WERI-Rb-1 (cell line): Measurements from ENCODE around the gene RSPH9.

ENCODE experiments used
- DNase-seq: peaks from one replicate; pipeline ENCODE4 v3.0.0-alpha.2; 2020
- H3K27ac ChIP-seq: fragments of 250-450 bp; sonication (Bioruptor Pico); 2 replicates; pipeline ENCODE4 v1.5.1; 2020; ENCODE audit warnings: mild to moderate bottlenecking, moderate library complexity
- H3K27me3 ChIP-seq: fragments of 250-450 bp; sonication (Bioruptor Pico); 2 replicates; pipeline ENCODE4 v1.5.1; 2021; ENCODE audit warnings: mild to moderate bottlenecking, low read depth, moderate library complexity; ENCODE audit not compliant: insufficient read depth, severe bottlenecking
- H3K36me3 ChIP-seq: fragments of 250-450 bp; sonication (Bioruptor Pico); 2 replicates; pipeline ENCODE4 v1.5.1; 2020; ENCODE audit warnings: mild to moderate bottlenecking, moderate library complexity
- H3K4me3 ChIP-seq: 2 replicates; pipeline ENCODE4 v1.5.1; 2011; ENCODE audit warnings: low read depth, mild to moderate bottlenecking, control low read depth, low read length
- H3K9me3 ChIP-seq: fragments of 250-450 bp; sonication (Bioruptor Pico); 2 replicates; pipeline ENCODE4 v1.5.1; 2021; ENCODE audit warnings: mild to moderate bottlenecking, moderate library complexity; ENCODE audit not compliant: severe bottlenecking
- TF ChIP-seq, protein P1 (sequence below): IDR thresholded peaks from 2 replicates; pipeline ENCODE4 v1.5.1; 2011; ENCODE audit warnings: low read depth, mild to moderate bottlenecking, control low read depth, inconsistent platforms, low read length

RSPH9 gene

GRCh38 chr6:43668151-43669028 lies 23.6 kb downstream of the RSPH9 start:
- peak; percentile 87 for DNase-seq
- Histone ChIP-seq H3K27me3 (no peaks in the 10 kb centered on the region), H3K9me3 (no peaks in the 10 kb centered on the region), H3K4me3 (peak overlapping the region; percentile 41), H3K36me3 (peaks cover 36% of the 10 kb centered on the region), H3K27ac (peak overlapping the region; percentile 4)
- TF ChIP-seq, protein P1, sequence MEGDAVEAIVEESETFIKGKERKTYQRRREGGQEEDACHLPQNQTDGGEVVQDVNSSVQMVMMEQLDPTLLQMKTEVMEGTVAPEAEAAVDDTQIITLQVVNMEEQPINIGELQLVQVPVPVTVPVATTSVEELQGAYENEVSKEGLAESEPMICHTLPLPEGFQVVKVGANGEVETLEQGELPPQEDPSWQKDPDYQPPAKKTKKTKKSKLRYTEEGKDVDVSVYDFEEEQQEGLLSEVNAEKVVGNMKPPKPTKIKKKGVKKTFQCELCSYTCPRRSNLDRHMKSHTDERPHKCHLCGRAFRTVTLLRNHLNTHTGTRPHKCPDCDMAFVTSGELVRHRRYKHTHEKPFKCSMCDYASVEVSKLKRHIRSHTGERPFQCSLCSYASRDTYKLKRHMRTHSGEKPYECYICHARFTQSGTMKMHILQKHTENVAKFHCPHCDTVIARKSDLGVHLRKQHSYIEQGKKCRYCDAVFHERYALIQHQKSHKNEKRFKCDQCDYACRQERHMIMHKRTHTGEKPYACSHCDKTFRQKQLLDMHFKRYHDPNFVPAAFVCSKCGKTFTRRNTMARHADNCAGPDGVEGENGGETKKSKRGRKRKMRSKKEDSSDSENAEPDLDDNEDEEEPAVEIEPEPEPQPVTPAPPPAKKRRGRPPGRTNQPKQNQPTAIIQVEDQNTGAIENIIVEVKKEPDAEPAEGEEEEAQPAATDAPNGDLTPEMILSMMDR: peak; percentile 95

GRCh38 chr6:43669050-43669921 lies 24.4 kb downstream of the RSPH9 start:
- Histone ChIP-seq H3K36me3 (peaks cover 45% of the 10 kb centered on the region), H3K4me3 (no peak overlapping the region), H3K27ac (peak overlapping the region; percentile 4; the same call in 1 of the 2 replicates), H3K9me3 (no peaks in the 10 kb centered on the region), H3K27me3 (no peaks in the 10 kb centered on the region)
- TF ChIP-seq, protein P1: no peak
- no peak for DNase-seq

DNA sequence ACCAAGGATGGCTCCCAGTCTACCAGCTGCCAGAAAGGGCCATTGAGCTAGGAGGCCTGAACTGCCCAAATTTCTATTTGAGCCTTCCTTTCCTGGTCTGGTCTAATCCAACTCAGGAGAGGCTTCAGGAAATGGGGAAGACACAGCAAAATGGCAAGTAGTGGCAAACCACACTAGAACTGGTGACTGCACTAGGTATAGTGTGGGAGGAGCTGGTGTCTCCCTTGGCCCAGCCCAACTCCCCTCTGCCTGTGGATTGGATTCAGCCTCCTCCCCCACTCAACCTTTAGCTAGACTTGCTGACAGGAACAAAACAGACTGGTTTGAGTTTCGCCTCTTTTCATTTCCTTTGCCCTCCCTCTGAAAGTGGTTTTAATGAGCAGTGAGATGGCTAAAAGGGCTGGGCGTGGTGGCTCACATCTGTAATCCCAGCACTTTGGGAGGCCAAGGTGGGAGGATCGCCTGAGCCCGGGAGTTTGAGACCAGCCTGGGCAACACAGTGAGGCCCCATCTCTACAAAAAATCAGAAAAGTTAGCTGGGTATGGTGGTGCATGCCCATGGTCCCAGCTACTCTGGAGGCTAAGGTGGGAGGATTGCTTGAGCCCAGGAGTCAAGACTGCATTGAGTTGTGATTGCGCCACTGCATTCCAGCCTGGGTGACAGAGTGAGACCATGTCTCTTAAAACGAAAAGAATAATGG lies 25.2 kb downstream of the RSPH9 start:
- no peaks in the 10 kb centered on the region for H3K9me3 ChIP-seq
- TF ChIP-seq, protein P1: no peak
- no peak for DNase-seq
- no peaks in the 10 kb centered on the region for H3K27me3 ChIP-seq
- no peak overlapping the region for H3K4me3 ChIP-seq
- H3K36me3 ChIP-seq: peaks cover 53% of the 10 kb centered on the region
- H3K27ac ChIP-seq: no peak overlapping the region

DNA sequence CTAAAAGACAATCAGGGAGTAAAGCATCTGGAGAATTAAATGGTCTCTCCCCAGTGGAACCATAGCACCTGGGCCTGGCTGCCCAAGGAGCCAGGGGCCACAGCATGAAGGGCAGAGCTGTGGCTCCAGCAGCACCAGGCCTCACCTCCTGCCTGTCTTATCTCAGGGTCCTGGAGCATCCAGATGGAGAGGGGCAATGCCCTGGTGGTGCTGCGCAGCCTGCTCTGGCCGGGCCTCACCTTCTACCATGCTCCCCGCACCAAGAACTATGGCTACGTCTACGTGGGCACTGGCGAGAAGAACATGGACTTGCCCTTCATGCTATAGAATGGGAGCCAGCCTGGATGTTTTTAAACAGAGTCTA lies 25.8 kb downstream of the RSPH9 start:
- Histone ChIP-seq H3K36me3 (peaks cover 58% of the 10 kb centered on the region), H3K27ac (no peak overlapping the region)
- no peak for DNase-seq

More for the DNA sequence above, 25.8 kb downstream of the RSPH9 start:
- H3K4me3 ChIP-seq: no peak overlapping the region
- TF ChIP-seq, protein P1: no peak
- no peaks in the 10 kb centered on the region for H3K27me3 ChIP-seq
- H3K9me3 ChIP-seq: no peaks in the 10 kb centered on the region
